HG02610 (cell line): Measurements from ENCODE around the gene R3HCC1L.

ENCODE experiments used
- ATAC-seq: cut with Tn5 transposase; IDR thresholded peaks from one replicate; pipeline ENCODE4 v1.9.1; 2021; ENCODE audit warnings: mild to moderate bottlenecking, moderate library complexity; ENCODE audit not compliant: unreplicated experiment

Gene R3HCC1L

DNA sequence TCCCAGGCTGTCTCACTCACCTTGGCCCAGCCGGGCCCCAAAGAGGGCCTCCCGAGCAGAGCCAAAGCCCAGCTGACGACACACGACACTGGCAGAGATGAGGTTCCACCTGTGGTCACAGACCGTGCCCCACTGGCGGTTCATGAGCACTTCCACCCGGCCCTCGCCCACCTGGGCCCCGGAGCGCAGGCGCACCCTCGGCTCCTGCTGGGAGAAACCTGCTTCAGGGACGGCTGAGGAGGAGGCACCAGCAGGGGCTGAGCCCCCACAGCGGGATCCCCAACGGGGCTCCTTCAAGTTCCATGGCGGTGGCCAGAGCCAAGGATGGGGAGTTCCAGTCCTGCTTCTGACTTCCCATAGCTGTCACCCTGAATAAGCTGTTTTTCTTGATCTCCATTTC is 123.5 kb downstream of the R3HCC1L start:
- no peak for ATAC-seq

DNA sequence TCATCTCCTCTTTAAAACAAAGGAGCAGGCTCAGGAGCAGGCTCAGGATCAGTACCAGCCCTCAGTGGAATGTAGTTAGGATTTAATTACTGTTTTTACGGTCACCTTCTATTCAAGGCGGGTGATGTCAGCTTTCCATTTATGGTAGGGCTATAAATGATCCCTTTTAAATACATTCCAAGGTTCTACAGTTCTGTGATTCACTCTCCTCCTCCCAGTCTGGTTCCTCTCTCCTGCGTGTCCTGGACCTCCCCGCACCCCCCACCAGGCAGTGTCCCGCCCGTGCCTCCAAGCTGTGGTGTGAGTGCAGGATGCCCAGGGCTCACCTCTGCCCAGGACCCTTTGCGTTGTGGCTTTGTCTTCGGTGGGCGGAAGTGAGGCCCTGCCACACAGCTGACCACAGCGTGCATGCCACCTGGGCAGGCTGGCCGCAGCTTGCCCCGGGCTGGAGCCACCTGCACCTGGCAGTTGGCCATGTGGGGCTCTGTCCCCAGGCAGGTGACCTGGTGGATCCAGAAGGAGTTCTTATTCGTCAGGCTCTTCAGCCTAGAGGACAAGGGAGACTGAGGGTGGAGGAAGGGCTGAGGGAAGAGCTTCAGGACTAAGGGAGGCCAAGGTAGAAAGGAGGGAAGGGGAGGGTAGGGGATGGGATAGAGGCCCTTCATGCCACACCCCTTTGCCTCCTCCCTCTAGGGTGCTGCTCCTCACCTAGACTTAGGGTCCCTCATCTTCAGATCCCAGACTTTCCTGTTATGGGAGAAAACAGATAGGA is 124.4 kb downstream of the R3HCC1L start:
- no peak for ATAC-seq

DNA sequence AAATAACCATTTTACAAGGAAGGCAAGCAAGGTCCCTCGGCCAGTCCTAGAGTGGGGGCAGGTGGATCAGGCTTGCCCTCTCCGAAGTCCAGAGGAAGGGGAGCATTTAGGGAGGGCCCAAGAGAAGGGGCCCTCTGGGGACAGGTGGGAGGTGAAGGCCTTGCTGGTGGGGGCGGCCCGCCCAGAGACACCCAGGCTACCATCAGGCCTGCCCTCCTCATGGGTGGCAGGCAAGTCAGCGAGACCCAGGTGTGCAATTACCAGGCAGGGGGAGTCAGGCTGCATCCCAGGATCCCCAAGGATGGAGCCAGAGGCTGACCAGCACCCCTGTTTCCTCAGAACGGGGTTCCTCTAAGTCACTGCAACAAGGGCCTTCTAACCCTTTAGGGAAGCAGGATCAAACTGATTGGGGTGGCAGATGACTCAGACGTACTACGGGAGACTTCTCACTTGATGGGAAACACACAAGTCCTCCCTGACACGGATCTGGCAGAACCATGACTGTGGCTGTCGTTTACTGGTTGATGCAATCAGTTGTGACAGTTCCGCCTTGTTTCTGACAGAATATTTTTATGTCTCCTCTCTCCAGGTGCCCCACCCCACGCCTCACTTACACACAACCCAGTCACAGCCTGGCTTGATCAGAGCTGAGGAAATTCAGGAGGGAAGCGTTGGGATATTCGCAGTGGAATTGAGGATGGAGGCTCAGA is 125.3 kb downstream of the R3HCC1L start:
- no peak for ATAC-seq

GRCh38 chr10:98260350-98260749 is 125.9 kb downstream of the R3HCC1L start:
- no peak for ATAC-seq

DNA sequence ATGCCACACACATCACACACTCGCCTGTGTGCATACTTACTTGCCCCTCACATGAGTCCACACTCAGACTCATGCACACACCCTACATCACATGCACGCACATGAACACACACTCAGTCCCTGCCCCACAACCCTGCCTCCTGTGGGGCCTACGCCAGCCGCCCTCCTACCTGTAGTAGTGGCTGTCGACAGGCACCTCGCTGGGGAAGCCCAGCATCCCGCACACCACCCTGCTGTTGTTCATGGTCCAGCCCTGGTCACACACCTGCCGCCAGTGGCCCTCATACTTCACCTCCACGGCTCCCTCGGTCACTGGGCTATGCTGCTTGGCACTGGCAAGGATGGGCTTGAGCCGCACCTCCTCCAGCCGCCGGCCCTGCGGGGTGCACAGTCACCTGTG is 126.3 kb downstream of the R3HCC1L start:
- no peak for ATAC-seq

DNA sequence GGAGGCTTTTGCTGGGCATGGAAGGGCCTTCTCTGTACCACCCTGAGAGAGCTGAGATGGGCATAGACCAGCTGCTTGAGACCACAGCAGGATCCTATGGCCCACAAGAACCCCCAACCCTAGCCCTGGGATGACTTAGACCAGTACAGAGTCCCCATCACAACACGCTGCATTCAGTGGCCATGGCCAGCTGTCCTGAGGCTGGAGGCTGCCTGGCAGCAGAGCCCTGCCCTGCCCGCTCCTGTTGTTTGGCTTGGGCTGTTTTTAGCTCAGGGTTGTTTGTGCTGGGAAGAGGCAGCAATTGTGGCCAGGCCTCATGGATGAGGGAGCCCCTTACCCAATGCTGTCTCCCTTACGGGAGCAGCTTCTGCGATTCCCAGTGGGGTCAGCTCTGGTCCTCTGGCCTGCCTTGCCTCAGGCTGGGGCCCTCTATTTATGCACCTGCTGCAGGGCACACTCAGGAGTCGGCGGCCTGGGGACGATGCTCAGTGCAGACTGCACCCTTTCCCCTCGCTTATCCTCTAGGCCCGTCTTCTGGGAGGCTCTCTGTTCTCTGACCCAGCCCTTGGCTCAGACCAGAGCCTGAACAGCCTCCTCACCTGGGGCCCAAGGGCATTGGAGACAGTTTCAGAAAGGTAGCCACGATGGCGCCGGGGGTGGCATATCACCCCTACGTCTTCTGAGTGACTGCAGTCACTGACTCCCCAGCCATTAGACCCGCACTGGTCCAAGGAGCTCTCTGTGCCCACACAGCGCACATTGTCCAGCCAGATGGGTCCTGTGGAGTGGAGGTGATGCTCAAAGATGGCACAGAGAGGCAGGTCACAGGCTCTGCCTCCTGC is 127.2 kb downstream of the R3HCC1L start:
- ATAC-seq, result no peak

DNA sequence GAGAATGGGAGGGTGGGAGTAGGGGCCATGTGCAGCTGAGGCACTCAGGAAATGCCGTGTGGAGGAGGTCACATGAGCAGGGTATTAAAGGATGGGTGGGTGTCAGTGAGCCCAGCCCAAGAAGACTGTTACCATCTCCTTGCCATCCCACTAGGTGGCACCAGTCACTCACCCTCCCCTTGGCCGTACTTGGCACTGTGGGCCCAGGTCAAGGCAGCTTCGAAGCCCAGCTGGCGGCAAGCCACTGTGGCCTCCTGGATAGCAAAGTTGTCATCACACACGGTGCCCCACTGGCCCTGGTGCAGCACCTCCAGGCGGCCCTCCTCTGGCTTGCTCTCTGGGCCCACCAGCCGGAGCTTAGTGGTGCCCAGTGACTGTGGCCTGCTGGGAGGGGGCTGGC is 128.1 kb downstream of the R3HCC1L start:
- ATAC-seq, result no peak

DNA sequence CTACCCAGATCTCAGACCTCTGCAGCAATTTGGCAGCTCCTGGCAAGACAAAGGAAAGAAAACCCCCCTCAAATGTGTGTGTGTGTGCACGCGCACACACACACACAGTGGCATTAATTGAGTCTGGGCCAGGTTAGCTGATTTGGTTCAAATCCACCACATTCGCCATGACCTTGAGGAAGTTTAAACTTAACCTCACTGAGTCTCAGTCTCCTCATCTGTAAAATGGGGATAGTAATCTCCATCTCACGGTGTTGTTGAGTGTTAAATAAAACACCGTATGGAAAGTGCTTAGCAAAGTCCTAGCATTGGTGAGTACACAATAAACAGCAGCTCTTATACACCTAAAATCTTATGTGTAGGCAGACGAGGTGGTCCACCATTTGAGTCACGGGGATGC is 128.6 kb downstream of the R3HCC1L start:
- ATAC-seq, result no peak

DNA sequence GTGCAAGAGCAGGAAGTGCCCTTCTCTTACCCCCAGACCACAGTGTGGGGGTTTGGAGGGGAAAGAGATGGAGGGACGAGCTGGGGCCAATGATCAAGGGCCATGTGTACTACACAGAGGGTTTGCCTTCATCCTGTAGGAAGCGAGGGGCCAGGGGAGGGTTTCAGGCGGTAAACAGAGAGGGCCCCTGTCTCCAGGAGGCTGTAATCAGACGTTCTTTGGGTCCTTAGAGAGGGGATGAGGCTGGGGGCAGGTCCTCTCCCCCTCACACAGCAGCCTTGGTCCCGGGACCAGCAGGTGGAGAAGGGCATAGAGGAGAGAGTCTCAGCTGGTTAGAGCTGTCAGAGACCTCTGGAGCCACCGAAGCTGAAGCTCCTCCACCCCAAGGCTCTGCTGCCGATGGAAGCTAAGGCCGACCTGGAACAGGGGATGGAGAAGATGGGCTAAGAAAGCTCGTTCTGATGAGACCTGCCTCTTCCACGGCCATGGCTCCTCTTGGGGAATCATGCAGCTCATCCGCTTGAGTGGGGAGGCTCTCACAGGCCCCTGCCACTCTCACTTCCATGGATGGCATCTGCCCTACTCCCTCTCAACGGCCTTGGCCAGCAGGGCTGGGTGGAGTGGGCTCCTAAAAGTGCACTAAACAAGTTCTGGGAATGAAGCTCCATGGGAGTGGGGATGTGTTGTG is 130.1 kb downstream of the R3HCC1L start:
- ATAC-seq, result no peak

DNA sequence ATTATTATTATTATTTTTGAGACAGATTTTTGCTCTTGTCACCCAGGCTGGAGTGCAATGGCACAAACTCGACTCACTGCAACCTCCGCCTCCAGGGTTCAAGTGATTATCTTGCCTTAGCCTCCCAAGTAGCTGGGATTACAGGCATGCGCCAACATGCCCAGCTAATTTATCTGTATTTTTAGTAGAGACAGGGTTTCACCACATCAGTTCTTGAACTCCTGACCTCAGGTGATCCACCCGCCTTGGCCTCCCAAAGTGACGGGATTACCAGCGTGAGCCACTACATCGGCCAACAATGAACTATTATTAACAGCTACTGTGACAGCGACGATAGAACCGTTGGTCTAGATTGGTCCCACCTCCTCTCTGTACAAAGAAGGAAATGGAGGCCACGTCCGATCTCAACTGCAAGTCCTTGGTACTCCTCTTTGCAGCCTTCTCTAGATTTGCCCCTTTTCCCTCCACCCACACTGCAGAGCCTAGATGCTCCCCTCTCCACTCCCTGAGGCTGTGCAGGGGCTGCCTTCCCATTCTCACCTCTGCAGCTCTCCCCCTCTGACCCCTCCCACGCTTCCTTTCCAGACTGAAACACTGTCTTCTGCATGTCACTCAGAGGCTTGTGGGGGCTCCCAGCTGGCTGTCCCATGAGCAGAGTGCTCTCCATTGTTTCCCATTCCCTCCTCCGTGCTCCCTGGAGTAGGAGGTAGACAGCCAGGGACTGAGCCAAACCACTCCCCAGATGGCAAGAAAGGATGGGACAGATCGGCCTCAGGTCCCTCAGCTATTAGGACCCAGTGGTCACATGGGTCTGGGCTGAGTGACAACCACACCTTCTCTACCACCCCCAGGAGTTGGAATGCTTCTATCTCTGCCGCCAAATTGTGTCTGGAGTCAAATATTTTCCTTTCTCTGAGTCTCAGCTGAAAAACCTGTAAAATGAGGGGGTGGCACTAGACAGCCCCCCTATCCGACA is 131.2 kb downstream of the R3HCC1L start:
- ATAC-seq, result no peak

DNA sequence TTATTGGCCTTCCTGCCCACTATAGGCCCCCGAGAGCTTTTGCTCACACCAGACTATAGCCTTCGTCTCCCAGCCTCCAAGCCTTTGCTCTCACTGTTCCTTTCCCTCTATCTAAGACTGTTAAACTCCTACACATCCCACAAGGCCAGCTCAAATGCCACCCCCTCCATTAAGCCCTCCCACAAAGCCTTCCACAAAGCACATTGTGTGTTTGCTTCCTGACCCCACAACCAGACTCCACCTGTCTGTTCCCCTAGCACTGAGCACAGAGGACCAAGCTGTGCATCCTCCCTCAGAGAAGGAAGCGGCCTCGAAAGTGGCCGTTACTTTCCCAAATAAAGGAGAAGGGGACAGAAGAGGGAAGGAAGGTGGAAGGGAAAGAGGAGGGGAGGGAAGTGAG is 132.2 kb downstream of the R3HCC1L start:
- ATAC-seq, result no peak

- no peak for ATAC-seq
Measured at GRCh38 chr10:98267069-98267893, 132.8 kb downstream of the R3HCC1L start.

DNA sequence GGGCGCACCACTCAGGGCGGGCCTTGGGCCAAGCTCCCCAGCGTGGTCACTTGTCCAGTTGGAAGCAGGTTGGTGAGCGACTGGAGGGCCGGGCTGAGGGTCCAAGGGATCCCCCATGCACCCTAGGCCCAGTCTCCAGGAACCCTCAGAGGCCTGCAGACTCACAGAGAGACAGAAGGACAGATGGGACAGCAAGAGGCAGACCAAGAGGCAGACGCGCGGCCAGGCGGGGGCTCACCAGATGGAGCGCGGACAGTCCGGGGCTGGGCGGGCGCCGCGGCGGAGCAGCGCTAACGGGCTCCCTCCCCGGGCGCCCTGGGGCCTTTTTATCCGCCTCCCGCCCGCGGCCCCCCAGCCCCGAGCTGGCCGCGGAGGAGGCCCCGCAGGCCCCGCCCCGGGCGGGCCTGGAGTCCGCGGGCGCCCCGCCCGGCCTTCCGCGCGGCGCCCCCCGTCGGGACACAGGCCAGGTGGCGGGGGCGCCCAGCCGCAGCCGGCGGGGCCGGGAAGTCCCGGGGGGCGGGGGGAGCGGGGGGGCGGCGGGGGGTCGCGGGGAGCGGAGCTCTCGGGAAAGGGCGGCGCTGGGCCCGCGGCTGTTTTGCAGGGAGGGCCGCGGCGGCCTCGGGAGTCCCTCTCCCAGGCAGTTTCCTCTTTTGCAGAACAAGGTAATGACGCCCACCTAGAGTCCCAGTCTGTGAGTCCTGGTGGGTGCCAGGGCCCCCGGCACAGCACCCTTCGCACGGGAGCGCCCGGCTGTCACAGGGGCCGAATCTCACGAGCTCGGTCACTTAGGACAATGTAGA is 133.6 kb downstream of the R3HCC1L start, which contains the start of gene LOXL4:
TSS of gene LOXL4 (minus strand) at position 301 of the 800 bp plus-strand sequence. CDS start 5,175 bp downstream, outside the sequence.
- ATAC-seq, result no peak

- no peak for ATAC-seq
Measured at GRCh38 chr10:98268694-98269431, 134.4 kb downstream of the R3HCC1L start.

DNA sequence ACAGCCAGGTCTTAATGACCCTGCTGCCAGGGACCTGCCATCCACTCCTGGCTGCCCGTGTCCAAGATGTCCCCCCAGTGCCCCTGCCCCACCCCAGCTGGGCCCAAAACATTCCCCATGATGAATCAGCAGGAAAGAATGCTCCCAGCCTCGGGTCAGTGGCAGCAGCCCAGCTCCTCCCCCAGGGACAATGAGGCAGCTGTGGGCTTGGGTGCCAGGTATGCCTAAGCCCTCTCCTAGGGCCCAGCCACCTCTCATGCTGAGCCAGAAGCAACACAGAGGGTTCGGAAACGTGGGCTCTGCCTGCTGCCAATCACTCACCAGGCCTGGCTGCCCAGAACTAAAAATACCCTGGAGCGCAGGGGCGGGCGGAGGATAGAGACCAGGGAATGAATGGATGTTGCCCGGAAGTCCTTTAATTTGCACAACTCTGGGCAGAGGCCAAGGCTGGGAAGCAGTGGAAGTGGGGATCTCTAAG is 135.0 kb downstream of the R3HCC1L start:
- no peak for ATAC-seq

GRCh38 chr10:98270073-98270740 is 135.8 kb downstream of the R3HCC1L start:
- ATAC-seq, result no peak

GRCh38 chr10:98270786-98271185 is 136.3 kb downstream of the R3HCC1L start:
- no peak for ATAC-seq
